GM19025 (cell line): ENCODE data around the gene SKAP2.

ENCODE experiments used
- ATAC-seq: cut with Tn5 transposase; IDR thresholded peaks from one replicate; pipeline ENCODE4 v1.9.1; 2021; ENCODE audit warnings: mild to moderate bottlenecking, low read depth, moderate library complexity; ENCODE audit not compliant: unreplicated experiment

The SKAP2 gene

DNA sequence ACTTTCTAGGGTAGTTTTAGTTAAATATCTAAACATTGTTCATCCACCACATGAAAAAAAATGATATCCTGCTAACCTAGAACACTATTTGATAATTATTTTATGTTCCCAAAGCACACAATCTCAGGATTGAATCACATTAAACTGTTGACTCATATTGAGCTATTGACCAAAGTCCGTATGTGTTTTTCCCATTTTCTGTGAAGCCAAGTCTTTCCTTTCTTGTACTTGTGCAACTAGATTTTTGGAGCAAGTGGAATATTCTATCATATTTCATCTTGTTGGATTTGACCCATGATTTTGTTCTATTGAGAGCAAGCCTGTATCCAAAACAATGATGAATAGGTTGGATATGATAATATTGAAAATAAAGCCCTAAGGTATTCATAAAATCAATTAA, 164.6 kb downstream of the SKAP2 start:
- ATAC-seq = no peak

DNA sequence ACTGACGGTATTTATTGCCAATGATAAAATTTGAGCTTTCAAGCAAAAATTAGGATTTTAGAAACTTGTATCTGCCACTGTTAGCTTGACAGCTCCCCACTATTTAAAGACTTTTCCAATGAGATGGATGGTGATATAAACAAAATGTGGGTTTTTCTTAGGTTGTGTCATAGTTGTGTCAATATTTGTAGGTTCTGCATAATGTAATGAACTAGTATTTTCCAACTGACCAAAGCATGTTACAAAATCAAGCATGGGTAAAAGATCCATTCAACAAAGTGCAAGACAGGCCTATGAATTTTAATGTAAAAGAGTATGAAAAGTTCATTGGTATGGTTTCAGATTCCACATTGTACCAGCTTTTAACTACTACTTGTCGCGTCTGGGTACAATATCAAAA, 165.6 kb downstream of the SKAP2 start:
- no peak for ATAC-seq

DNA sequence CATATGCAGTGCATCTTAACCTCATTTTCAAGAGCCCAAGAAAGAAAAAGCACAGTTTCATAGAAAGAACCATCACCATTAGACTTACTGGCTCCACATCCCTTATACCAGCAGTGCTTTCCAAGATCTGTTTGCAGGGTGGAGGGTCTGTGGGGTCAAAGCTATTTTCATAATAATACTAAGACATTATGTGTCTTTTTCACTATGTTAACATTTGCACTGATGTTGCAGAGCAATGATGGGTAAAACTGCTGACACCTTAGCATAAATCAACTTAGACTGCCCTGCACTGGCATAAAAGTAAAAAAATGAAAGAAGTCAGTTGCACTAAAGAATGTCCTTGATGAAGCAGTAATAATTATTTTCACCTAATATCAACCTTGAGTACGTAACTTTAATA, 166.2 kb downstream of the SKAP2 start:
- no peak for ATAC-seq

DNA sequence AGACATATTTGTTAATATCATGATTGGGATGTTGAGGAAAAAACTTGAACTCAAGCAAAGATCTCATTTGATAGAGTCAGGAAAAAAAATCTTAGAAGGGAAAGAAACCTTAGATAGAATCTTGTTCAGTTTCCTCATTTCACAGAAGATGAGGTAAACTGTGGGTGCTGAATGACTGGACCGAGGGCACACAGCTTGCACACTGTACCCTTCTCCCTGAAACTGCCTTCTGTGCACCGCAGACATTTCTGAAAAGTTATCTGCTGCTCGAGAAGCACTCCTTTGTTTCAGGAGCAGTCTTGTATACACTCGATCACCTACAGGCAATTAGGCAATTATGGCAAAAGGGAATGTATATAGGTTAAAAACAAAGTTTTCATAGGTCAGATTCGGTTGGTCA, 167.4 kb downstream of the SKAP2 start:
- ATAC-seq = no peak

DNA sequence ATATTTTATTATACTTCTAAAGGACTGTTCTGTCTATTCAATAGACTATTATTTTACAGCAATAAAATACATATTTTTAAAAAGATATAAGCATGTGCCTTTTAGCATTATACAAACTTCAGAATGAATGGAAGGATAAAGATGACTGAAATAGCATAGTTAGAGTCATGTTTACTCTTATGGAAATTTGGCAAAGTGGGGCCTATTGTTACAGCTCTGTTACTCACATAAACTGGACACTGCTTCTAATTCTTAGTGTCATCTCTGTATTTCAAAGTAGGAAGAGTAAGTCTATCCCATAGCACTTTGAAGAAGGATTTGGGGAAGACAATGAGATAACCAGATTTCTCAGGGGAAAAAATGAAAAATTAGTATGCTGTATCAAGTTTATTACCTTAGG, 168.2 kb downstream of the SKAP2 start:
- ATAC-seq = no peak

DNA sequence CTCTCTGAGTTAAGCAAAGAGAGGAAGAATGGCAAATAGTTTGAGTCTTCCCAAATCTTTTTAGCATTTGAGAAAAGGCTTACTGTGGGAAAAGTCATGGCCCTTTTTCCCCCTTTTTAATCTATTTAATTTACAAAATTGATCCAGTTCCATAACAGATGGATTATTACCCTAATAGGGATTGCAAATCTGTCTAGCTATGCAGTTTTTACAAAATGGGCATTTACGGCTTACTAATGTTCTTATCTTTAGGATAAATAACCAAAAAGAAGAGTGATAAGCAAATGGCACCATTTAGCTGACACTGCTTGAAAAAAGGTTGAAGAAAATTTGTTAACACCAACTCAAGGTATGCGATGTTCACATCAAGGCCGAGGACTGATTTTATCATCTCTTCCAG, 169.7 kb downstream of the SKAP2 start:
- no peak for ATAC-seq

DNA sequence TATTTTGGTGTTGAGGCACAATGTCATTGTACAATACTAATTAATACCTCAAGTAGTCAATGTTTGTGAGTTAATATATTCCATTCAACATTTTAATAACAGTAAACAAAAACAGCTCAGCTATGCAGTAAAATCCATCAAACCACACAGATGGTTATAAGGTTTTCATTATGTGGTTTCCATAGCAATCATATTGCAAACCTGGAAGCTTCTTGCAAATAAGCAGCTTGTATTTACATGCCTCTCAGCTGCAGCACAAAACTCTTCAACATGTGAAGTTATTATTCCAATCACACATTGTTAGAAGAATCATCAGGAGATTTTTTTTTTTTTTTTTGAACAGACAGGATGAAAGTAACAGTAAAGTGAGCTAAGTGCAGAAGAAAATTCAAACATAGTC, 170.2 kb downstream of the SKAP2 start:
- ATAC-seq = no peak

DNA sequence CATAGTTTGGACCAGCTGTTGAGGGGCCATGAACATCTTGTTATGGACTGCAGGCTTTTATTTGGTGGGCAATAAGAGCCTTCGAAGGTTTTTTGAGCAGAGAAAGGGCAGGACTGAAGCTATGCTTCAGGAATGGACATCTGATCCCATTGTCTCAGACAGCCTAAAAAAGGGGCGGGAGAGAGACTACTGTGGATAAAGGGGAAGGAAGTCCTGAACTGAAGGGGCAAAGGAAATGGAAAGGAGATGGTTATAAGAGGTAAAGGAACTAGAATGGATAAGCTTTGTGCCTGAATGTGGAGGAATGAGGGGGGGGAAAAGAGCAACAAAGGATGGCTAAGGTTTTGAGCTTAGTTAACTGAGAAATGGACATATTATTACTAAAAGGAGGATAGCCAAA, 172.5 kb downstream of the SKAP2 start:
- ATAC-seq = no peak

DNA sequence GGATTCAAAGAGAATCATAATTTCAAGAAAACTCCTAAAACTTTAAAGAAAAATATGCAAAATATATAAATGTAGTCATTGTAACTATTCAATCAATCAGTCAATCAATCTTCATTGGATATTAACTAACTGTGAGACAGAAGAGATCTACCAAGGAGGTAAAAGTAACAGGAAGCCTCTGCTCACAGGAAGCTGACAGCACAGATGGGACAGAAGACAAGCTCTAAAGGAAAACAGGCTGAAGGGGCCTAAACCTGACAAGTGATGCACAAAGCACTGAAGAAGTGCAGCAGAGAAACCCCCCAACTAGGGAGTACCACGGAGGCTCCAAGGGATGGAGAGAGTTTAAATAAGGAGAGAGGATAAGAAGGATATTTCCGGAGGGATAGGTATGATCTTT, 173.0 kb downstream of the SKAP2 start:
- ATAC-seq = no peak

DNA sequence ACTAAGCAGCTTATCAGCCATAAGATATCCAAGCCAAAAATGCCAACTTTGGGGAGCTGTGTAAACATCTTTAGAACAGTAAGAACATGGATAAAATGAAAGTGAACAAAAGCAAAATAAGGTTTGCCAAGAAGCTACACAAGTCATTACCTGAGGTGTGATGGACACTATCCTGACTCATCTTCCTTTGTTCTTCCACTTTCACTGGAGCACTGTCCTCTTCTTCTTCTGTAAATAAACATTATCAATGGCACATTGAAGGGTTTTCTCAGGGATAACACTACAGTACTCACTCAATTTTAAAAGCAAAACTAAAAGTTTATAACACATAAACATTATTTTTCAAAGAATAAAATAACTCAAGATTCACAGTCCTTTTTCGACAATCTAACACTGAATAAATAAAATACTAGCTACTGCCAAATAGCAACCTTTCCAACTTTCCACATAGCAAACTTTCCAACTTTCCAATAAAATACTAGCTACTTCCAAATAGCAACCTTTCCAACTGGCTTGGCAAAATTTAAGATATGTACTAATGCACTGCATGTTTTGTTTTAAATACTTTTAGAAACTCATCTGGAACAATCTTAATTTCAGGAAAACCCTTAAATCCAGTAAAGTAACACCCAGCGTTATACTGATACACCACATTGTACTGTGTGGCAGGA, 174.1 kb downstream of the SKAP2 start:
- ATAC-seq = no peak

DNA sequence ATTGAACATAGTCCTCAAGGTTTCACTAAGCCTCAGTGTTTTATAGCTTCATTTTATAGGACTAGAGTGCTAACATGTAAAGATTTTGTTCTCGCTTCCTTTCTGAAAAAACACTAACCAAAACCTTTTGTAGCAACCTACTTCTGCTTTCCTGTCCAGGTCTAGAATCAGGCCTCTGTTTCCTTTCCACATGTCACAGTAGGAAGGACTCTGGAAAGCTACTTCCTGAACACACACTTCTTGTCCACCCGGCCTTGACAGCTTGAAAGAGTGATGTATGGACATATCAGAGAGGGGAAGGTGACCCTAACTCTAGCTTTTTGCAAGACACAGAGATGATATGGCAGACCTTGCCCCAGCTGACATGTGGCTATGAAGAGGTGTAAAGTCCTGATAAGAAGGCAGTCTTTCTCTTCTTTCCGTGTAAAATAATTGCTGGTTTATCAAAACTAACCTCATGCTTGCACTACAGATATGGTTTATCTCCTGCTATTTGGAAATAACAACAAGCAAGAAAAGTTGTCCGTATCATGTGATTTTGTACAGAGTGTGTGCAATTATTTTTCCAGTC, 175.4 kb downstream of the SKAP2 start:
- ATAC-seq = no peak

DNA sequence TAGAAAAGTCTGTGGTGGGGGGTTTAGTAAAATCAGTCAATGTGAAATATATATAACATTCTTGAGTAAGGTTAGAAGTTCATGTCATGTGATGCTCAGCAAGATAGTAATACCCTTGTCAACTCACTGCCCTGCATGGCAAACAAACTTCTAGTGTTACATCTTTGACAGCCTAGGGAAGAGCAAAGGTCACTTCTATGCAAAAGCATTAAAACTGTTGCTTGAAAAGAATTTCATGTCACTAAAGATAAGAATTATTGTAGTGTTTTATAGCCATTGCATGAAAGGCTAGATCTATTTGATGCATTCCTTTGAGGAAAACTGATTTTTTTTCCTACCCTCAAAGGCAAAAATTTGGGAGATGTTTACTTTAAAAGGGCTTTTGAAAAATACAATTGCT, 176.0 kb downstream of the SKAP2 start:
- no peak for ATAC-seq

DNA sequence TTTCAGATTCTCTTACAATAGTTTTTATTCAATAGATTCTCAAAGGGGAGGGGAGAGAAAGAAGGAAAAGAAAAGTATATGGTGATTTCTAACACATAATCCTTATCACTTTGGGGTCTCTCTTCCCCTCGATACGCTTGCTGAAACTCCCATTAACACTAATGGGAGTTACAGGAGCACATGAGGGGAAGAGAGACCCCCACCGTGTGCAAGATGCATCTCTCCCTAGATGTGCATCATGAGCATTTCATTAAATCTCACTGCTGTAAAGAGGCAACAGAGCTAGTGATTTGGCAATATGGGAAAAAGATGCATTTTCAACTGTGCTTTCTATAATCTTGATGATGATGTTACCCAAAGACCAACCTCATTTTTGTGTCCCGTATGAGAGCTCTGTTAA, 177.4 kb downstream of the SKAP2 start:
- no peak for ATAC-seq

DNA sequence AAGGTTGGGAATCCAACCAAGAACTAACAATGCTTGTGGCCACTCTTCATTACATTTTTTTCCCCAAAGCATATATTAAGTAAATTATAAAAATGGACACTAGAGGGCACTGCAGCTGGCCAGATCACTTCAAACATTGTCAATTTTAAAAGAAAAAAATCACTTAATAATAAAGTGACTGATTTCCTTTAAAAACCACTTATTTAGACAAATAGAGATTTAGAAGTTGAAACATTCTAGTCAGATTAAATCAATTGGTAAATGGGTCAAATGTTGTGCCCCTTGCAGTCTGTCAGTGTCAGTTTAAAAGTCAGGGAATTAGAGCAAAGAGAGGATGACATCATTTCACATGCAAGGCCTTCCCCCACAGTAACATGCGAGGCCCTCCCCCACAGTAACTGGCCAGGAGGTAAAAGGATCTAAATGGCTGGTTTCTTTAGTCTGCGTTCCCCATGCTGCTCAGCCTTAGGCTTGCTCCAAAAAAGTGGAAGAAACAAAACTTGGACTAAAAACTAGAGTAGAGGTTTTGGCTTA, 177.9 kb downstream of the SKAP2 start:
- ATAC-seq = no peak

DNA sequence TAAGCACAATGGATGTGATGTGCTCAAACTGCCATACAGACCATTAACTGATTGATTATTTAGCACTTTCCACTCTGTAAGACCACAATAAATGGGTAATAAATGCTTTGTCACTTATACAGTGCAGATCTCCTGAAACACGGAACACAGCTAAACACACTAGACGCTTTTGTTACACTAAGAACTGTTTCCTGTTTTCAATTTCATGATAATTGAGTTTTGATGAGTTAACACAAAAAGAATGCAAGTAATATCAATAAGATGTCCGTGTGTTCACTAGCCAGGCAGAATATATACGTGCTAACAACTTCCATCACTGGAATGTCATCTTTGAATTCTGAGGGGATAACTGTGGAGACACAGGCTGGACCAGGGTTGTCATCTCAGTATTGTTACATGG, 178.8 kb downstream of the SKAP2 start:
- ATAC-seq = no peak

DNA sequence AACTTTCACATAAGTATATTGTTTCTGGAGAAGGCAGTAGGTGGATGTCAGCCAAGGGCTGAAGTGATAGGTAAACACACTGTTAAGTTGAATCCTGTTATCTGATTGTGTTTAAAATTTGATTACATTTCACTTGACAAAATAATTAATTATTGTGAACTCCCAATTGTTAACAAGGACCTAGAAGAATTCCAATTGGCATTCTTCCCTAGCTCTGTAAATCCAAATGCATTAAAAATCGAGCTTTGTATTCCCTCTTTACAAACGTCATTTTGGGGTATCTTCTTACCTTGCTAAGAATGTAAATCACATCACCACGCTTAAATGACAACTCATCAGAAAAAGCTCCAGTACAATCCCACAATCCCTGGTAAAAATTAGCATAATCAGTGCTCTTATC, 179.9 kb downstream of the SKAP2 start:
- no peak for ATAC-seq

DNA sequence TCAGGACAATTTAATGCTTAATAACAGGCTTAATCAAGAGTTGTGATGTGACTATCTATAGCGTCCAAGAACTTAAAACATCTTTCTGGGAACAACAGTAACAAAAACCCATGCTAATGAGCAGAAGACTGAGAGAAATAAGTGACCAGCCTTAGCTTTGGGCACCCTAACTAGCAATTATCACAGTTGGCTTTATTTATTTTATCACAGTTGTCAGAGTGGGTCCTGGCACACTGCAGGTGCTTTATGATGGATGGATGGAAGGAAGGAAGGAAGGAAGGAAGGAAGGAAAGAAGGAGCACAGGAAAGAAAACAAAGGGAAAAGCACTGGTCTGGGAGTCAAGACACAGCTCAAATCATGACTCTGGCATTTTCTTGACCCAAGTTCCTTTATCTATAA, 181.1 kb downstream of the SKAP2 start:
- no peak for ATAC-seq

DNA sequence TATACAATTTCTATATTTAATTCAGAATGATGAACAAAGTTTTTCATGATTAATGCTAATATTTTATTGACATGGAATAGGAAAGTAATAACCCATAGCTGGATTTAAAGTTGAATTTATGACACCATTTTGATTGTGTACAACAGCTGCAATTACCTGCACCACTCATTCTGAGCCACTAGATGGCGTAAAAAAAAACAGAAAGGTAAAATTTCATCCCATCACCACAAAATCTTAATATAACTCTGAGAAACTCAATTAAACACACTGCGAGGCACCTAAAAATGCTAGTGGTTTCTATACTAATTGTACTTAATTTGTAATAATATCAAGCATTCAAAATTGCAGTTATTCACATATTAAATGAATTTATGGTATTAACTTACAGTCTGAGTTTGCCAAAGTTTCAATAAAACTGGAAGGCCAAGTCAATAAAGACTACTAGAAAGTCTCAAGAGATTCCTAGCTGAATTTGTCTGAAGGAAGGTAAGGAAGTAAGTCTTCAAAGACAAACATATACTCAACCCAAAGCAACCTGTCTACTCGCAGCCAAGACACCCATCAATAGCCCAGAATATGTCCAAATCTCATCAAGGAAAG, 182.5 kb downstream of the SKAP2 start:
- ATAC-seq = no peak

DNA sequence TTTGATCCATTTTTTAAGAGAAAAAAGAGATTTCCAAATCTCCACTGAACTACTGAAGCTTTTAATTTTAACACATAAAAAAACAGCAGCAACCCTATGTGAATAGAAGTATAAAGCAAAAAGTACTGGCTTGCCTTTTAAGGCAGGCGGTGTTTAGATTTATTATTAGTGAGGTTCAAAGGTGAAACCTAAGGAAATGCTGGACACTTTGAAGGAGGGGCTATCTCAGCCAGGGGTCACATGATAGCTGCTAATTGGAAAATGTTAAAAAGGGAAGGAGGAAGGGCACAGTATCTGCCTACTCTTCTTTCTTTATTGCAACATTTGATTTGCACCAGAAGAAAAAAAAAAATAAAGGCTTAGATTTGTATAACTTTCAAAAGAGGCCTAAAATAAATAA, 183.8 kb downstream of the SKAP2 start:
- no peak for ATAC-seq

DNA sequence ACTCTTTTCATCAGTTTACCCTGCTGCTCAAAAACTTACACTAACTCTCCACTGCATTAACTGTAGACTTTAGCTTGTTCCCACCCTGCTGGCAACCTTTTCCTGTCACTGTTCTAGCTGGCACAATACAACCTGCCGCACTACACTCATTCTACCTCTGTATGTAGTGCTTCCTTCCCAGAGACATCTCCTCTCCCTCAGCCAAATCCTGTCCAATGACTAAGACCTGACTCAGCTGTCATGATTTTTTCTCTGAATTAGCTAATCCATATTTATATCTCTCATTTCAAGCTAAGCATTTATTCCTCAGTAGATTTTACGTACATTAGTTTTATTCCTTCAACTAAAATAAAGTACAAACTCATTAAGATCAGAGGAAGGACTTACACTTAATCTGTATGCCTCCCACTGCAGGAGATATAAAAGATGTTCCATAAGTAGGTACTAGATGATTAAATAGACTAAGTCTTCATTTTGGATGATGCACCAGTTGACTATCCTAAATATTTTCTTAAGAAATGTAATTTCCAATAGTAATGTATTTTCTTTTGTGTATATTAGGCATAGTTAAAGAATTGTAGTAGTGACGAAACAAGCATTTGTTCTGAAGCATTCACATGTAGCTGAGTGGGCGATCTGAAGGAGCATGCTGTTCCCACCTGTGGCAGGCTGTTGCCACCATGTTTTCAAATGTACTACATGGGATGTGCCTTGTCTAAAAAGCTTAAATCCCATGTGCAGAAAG, 189.1 kb downstream of the SKAP2 start:
- no peak for ATAC-seq

DNA sequence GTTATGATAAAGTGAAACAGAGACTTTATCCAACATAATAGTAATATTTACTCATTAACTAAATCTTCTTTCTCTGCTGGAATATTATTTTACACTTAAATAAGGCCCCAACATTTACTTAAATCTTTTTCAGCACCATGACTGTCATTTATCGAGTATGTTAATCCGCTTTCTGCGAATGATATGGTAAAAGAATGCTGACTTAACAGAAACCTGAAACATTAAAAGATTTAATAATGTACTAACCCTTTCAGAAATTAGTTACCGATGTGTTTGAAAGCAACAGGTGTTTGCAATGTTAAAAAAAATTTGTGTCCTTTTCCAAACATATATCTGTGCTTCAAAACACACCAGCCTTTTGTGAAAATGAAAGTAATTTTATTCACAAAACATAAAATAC, 190.5 kb downstream of the SKAP2 start:
- no peak for ATAC-seq
